Mucosa of descending colon (tissue), 3 donors: ENCODE measurements around the gene MAPKBP1. TPM values are rescaled to one million over a fixed set of nuclear protein-coding genes. Genes with fewer than 3 reads are reported as not detected.

Source experiments
- ATAC-seq: fragments of 200-7000 bp; cut with Tn5 transposase; one replicate; pipeline ENCODE4 v1.9.1; 2020; ENCODE audit warnings: mild to moderate bottlenecking, moderate library complexity
- DNase-seq, 3 donors: peaks; one replicate each; pipeline ENCODE4 v3.0.0-alpha.2; 2020
- H3K36me3 ChIP-seq: fragments of 200-600 bp; one replicate; pipeline ENCODE4 v1.8.0; 2021; ENCODE audit warnings: low read depth, mild to moderate bottlenecking
- H3K4me1 ChIP-seq: fragments of 200-600 bp; one replicate; pipeline ENCODE4 v1.8.0; 2021; ENCODE audit warnings: low read depth, mild to moderate bottlenecking
- H3K4me3 ChIP-seq: fragments of 200-600 bp; one replicate; pipeline ENCODE4 v1.8.0; 2021; ENCODE audit warnings: mild to moderate bottlenecking
- H3K9me3 ChIP-seq: fragments of 200-600 bp; one replicate; pipeline ENCODE4 v1.8.0; 2021; ENCODE audit warnings: mild to moderate bottlenecking
- intact Hi-C, 2 donors: fragments of 100-400 bp; cut with DNase I in 1 of 2; cut with micrococcal nuclease in 1 of 2; formaldehyde crosslinking; loops; one replicate each; pipeline versions ENCODE4 v1.11.0 to v1.11.1; 2022; cut with DNase I, micrococcal nuclease
- total RNA-seq, 3 donors: library from RNA; stranded (reverse); fragmentation: NEBNext Ultra II Directional in 2 of 3; extraction: Animal tissue kit (Norgen Biotek cat#: 25700) in 2 of 3; gene quantifications; one replicate each; pipeline versions ENCODE4 v1.2.1 to v1.2.4, GENCODE V29; 2021 to 2023
- TF ChIP-seq, protein P1 (sequence below): fragments of 200-600 bp; IDR thresholded peaks from one replicate; pipeline ENCODE4 v1.8.0; 2022; ENCODE audit warnings: antibody characterized with exemption, mild to moderate bottlenecking
- donor health status: DM: no; HTN: no; CAD: no; lungs with moderate emphysema.
- donor health status: DM: no; HTN: no; CAD: no.
- donor health status: DM: no; HTN: yes; CAD: no.

Gene MAPKBP1
- total RNA-seq, 3 donors from 2014 or later, result 15.2 to 35.5 (median 16.0) TPM

- Histone ChIP-seq H3K9me3 (no peaks in the 10 kb centered on the region), H3K36me3 (no peaks in the 10 kb centered on the region), H3K4me3 (no peak overlapping the region), H3K4me1 (no peaks in the 10 kb centered on the region)
- intact Hi-C loops, result no loop called here
- ATAC-seq, result no peak
- no peak for DNase-seq
- TF ChIP-seq, protein P1, sequence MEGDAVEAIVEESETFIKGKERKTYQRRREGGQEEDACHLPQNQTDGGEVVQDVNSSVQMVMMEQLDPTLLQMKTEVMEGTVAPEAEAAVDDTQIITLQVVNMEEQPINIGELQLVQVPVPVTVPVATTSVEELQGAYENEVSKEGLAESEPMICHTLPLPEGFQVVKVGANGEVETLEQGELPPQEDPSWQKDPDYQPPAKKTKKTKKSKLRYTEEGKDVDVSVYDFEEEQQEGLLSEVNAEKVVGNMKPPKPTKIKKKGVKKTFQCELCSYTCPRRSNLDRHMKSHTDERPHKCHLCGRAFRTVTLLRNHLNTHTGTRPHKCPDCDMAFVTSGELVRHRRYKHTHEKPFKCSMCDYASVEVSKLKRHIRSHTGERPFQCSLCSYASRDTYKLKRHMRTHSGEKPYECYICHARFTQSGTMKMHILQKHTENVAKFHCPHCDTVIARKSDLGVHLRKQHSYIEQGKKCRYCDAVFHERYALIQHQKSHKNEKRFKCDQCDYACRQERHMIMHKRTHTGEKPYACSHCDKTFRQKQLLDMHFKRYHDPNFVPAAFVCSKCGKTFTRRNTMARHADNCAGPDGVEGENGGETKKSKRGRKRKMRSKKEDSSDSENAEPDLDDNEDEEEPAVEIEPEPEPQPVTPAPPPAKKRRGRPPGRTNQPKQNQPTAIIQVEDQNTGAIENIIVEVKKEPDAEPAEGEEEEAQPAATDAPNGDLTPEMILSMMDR, result no peak
These were observed 42.5 kb downstream of the MAPKBP1 start for GRCh38 chr15:41816788-41817187.

DNA sequence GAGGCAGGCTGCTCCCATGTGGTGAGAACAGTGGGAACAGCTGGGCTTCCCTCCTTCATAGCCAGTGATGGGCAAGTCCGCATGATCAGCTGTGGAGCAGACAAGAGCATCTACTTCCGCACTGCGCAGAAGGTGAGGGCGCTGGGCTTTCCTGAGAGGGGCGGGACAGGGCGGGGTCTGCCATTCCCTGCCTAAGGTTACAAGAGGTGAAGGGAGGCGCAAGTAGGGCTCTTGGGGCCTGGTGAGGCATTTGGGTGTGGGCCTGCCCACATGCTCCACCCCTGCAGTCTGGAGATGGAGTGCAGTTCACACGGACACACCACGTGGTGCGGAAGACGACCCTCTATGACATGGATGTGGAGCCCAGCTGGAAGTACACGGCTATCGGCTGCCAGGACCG is 43.0 kb downstream of the MAPKBP1 start:
- ATAC-seq, result no peak

DNA sequence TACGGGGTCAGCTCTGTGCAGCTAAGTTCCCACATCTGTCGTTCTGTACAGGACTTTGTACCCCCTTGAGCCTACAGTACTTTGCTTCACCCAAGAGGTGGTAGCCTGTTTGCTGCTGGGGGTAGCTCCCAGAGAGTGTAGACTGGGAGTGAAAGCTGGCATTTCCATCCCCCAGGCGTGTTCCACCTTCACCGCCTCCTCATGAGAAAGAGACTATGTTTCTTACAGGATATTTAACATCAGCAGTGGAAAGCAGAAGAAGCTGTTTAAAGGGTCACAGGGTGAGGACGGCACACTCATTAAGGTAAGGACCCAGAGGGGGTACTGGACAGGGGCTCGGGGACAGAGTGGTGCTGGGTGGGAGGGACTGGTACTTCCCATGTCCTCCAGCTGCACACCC is 43.5 kb downstream of the MAPKBP1 start:
- Histone ChIP-seq H3K9me3 (no peaks in the 10 kb centered on the region), H3K4me3 (no peak overlapping the region), H3K4me1 (no peaks in the 10 kb centered on the region), H3K36me3 (peaks cover 3% of the 10 kb centered on the region)
- intact Hi-C loops, result no loop called here
- ATAC-seq (no peak), DNase-seq (no peak)
- TF ChIP-seq, protein P1, result no peak

More for the DNA sequence above, 43.0 kb downstream of the MAPKBP1 start:
- no peak overlapping the region for H3K4me3 ChIP-seq
- H3K4me1 ChIP-seq, result no peaks in the 10 kb centered on the region
- intact Hi-C loops, result no loop called here
- H3K36me3 ChIP-seq, result no peaks in the 10 kb centered on the region
- TF ChIP-seq, protein P1, result no peak
- H3K9me3 ChIP-seq, result no peaks in the 10 kb centered on the region
- no peak for DNase-seq

DNA sequence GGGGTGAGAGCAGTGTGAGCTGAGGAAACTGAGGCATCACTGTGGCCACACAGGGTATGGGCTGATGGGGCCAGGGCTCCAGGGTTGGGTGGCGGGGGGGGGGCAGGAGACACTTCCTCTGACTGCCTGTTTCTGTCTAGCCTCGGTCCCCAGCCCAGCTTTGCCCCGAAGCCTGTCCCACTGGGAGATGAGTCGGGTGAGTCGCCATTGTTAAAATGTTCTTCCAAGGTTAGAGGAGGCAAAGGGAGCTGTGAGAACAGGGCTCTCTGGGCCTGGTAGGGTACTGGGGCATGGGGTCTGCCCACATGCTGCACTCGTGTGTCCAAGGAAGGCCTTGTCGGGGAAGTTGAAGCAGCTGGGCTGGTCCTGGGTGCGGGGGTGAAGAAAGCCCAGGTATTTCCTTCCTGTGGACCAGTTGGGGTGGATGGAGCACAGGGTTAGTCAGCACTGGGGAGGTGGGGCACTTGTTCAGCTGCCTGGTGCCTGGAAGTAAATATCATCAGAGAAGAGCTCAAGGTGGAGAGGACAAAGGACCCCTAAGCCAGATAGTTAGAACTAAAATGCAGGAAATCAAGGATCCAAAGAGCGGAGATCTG is 45.3 kb downstream of the MAPKBP1 start:
- no peaks in the 10 kb centered on the region for H3K4me1 ChIP-seq
- intact Hi-C loops, result no loop called here
- H3K36me3 ChIP-seq, result peaks cover 3% of the 10 kb centered on the region
- no peaks in the 10 kb centered on the region for H3K9me3 ChIP-seq
- TF ChIP-seq, protein P1, result no peak
- DNase-seq (no peak), ATAC-seq (no peak)
- no peak overlapping the region for H3K4me3 ChIP-seq

- TF ChIP-seq, protein P1, result no peak
- Histone ChIP-seq H3K4me3 (no peak overlapping the region), H3K36me3 (peaks cover 3% of the 10 kb centered on the region), H3K4me1 (no peaks in the 10 kb centered on the region), H3K9me3 (no peaks in the 10 kb centered on the region)
- intact Hi-C loops, result no loop called here
- peak in 1 of 3 donors; percentile 27 for DNase-seq
- peak; percentile 37 for ATAC-seq
These were observed 46.6 kb downstream of the MAPKBP1 start for GRCh38 chr15:41820791-41821423.
